ENCODE results near the gene POMC.
"Not testable (repeated sequence)": the region's sequence is repeated elsewhere in the genome, so short reads cannot be mapped to it uniquely, and the experiment has no call there.

POMC gene

DNA sequence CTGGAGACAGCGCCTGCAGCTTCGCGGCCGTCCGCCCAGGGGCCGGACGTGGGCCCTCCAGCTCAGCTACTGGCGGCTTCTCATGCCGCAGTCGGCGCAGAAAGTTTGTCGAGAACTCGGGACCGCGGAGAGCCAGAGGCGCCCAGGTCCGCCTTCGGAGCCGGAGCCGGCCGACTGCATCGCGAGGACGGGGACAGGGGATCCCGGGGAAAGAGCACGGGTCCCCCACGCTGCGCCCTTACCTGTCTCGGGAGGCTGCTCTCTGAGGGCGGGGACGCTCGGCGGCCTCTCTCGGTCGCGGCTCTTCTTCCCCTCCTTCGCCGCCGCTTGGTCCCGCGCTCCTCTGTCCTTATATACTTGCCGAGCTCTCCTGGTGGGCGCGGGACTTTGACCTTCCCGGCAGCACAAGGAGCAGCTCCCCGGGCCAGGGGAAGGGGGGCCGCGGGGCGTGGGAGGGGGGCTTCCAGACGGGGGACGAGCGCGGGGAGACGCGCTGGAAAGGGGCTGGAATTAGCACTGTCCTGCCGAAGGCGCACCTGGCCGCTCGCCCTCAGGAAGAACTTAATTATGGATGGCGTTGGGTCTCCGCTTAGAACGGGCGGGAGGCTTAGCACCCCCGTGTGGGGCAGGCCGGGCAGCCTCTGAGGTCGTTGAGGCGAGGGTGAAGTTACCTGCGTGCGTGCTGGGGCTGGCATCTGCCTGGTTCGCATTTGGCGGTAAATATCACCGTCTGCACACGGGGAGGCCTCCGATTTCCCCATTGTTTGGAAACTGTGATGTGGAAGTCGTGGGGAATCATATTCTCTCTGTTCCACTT is at the start of gene POMC:
Gene POMC, minus strand, starts transcription at position 325 of the 817 bp plus-strand sequence. CDS start 3,808 bp downstream, outside the sequence.
- Mint-ChIP-seq H3K9me3 (no peaks in the 10 kb centered on the region), H3K36me3 (ENCODE audit: low read depth) (no peaks in the 10 kb centered on the region), H3K27ac (no peak within 1 kb of the TSS), H3K27me3 (peaks cover 92% of the 10 kb centered on the region), H3K4me3 (peak within 1 kb of the TSS; percentile 53), H3K4me1 (ENCODE audit: low read depth) (peaks cover 21% of the 10 kb centered on the region)
- intact Hi-C loops (cut with micrococcal nuclease) = no loop called here

DNA sequence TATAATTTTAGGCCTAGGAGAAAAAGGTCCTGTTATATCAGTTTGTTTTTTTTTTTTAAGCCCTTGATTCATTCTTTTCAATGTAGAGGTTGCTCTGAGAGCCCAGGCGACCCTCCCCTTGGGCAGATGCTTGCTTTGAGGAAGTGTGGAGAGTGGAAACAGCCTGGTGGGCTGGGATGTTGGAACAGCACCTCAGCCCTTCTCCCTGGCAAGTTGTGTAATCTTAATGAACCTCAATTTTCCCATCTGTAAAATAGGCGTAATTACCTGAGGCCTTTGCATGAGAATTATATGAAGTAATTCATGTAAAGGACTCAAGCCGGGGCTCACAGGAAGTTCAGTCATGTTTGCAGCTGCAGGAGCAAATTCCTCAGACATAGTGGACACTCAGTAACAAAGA is 49.7 kb upstream of the POMC start:
- Mint-ChIP-seq H3K27ac (no peak overlapping the region), H3K4me1 (ENCODE audit: low read depth) (no peaks in the 10 kb centered on the region), H3K9me3 (no peaks in the 10 kb centered on the region), H3K27me3 (peaks cover 3% of the 10 kb centered on the region), H3K4me3 (no peak overlapping the region), H3K36me3 (ENCODE audit: low read depth) (no peaks in the 10 kb centered on the region)
- intact Hi-C loops (cut with micrococcal nuclease) = no loop called here

DNA sequence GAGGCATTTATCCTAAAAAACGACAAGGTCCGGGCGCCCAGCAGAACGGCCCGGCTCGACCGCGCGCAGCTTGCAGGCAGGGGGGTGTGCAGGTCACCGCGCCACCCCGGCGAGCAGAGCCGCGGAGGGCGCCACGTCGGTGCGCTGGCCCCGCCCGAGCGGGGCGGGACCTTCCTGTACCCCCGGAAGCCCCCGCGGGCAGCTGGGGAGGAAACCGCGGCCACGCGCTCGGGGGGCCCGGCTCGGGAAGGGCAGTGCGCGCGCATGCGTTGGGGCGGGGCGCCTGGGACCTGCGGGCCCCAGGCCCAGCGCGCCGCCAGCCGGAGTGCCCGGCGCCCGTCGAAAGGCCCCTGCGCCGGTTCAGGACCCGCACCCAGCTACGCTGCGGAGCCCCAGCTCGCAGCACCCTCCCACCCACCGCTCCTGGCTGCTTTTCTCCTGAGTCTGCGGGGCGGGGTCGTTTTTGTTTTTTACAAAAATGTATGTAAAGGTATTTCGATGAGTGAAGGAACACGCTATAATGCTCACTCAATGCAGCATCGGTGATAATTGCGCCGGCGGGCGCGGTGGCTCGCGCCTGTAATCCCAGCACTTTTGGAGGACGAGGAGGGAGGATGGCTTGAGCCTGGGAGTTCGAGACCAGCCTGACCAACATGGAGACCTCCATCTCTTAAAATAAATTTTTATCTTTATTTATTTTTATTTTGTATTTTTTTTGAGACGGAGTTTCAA is 47.7 kb upstream of the POMC start:
- intact Hi-C loops (cut with micrococcal nuclease) = no loop called here

DNA sequence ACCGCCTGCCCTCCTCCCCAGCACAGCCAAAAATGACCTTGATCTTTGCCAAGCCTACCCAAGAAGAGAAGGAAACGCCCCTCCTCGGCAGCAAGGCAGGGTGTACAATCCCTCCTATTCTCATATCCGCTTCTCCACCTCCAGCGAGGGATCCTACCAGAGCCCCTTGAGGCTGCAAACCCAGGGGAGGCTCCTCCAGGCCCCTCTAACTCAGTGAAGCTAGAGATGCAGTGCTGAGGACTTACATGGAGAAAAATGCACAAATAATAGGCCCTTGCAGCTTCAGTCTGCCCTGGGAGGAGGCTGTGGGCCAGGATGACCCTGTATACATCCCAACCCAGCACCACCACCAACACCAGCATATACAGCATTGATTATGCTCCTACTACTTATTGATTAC is 46.9 kb upstream of the POMC start:
- H3K4me3 Mint-ChIP-seq = no peak overlapping the region
- H3K27ac Mint-ChIP-seq = no peak overlapping the region
- H3K9me3 Mint-ChIP-seq = no peaks in the 10 kb centered on the region
- intact Hi-C loops (cut with micrococcal nuclease) = no loop called here
- no peaks in the 10 kb centered on the region for H3K4me1 Mint-ChIP-seq (ENCODE audit: low read depth)
- H3K27me3 Mint-ChIP-seq = peaks cover 2% of the 10 kb centered on the region
- H3K36me3 Mint-ChIP-seq (ENCODE audit: low read depth) = no peaks in the 10 kb centered on the region

More for the DNA sequence above, 47.7 kb upstream of the POMC start:
- H3K4me3 Mint-ChIP-seq = peak overlapping the region; percentile 63
- H3K9me3 Mint-ChIP-seq = no peaks in the 10 kb centered on the region
- peaks cover 1% of the 10 kb centered on the region for H3K27me3 Mint-ChIP-seq
- no peaks in the 10 kb centered on the region for H3K4me1 Mint-ChIP-seq (ENCODE audit: low read depth)
- no peak overlapping the region for H3K27ac Mint-ChIP-seq
- H3K36me3 Mint-ChIP-seq (ENCODE audit: low read depth) = no peaks in the 10 kb centered on the region

DNA sequence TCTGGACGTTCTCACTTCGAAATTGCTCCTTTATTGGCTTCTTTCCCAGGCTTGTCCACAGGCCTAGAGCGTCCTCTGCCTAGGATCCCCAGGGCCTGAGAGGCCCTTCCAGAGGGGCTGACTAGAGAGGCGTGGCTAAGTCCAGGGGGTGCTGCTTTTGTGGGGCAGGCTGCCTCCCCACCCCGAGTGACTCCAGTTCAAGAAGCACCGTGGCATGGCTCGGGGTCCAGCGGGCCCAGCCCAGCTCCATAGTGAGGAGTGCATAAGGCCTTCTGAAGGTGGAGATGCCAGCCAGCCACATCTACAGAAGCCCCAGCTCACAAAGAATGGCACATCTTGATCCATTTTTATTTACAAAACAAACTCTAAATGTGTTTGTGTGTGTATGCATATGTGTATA is 44.8 kb upstream of the POMC start:
- intact Hi-C loops (cut with micrococcal nuclease) = no loop called here
- H3K4me3 Mint-ChIP-seq = no peak overlapping the region
- no peaks in the 10 kb centered on the region for H3K36me3 Mint-ChIP-seq (ENCODE audit: low read depth)
- H3K27ac Mint-ChIP-seq = no peak overlapping the region
- no peaks in the 10 kb centered on the region for H3K9me3 Mint-ChIP-seq
- peaks cover 5% of the 10 kb centered on the region for H3K4me1 Mint-ChIP-seq (ENCODE audit: low read depth)
- peaks cover 8% of the 10 kb centered on the region for H3K27me3 Mint-ChIP-seq

DNA sequence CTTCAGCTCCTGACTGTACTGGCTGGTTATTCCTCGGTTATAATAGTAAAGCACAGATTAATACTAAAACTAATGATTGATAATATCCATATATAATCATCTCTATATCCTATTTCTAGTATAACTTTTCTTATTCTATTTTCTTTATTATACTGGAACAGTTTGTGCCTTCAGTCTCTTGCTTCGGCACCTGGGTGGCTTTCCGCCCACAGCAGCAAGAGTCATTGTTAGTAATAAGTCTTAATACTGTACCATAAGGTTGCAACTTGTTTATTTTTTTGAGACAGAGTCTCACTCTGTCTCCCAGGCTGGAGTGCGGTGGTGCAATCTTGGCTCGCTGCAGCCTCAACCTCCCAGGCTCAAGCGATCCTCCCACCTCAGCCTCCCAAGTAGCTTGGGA is 42.5 kb upstream of the POMC start:
- H3K27me3 Mint-ChIP-seq; H3K4me3 Mint-ChIP-seq; H3K9me3 Mint-ChIP-seq; intact Hi-C loops (cut with micrococcal nuclease); H3K27ac Mint-ChIP-seq; H3K36me3 Mint-ChIP-seq (ENCODE audit: low read depth): not testable (repeated sequence)
- H3K4me1 Mint-ChIP-seq (ENCODE audit: low read depth) = peaks cover 17% of the 10 kb centered on the region

DNA sequence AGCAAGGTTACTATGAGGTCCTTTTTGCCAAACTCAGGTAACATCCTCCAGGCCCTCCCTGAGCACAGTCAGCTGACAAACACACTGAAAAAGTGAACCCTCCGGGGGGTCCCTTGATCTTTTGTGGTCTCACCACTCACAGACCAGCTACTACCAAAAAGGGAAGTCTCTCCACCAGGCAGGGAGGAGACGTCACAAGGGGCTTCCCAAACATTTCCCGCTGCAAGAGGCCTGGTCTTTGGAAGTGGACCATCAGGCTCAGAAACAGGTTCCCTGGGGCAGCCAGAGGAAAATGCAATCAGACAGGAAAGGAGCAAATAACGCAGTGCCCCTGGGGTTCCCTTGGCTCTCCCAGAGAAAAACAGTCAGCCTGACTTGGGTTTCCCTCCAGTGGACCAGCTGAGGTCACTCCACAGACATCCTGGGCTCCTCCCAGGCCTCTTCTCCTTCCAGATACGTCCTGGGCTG is 38.7 kb upstream of the POMC start:
- Mint-ChIP-seq H3K4me1 (ENCODE audit: low read depth) (peaks cover 17% of the 10 kb centered on the region), H3K9me3 (no peaks in the 10 kb centered on the region), H3K36me3 (ENCODE audit: low read depth) (no peaks in the 10 kb centered on the region), H3K27ac (peak overlapping the region; percentile 55), H3K27me3 (peaks cover 20% of the 10 kb centered on the region), H3K4me3 (no peak overlapping the region)
- intact Hi-C loops (cut with micrococcal nuclease) = no loop called here

DNA sequence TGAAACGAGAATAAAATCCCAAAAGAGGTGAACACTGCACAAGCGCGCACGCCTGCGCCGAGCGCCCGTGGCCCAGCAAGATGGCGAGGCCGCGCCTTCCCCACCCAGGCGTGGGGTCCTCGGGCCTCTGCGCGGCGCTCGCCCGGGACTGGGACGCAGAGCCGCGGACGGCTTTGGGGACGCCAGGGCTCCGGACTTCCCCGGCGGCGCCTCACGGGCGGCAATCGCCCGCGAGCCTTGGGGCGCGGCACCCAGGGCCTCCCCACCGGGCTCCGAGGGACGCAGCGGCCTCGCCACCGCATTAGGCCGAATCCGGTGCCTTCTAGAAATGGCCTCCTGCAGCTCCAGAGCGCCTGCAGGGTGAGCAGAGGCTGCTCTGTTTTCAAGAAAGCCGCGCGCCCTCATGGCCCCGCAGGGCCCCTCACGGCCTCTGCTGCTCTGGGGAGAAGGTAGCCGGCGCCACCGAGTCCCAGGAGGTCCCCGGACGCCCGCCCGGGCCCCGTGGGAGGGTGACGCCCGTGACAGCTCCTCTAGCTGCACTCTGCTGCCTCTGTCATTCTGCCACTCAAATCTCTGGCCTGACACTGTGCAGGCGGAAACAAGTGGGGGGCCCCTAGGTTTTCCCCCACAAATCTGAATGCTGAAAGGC is 35.9 kb upstream of the POMC start:
- intact Hi-C loops (cut with micrococcal nuclease) = no loop called here
- Mint-ChIP-seq H3K27me3 (peaks cover 15% of the 10 kb centered on the region), H3K36me3 (ENCODE audit: low read depth) (no peaks in the 10 kb centered on the region), H3K27ac (no peak overlapping the region), H3K9me3 (no peaks in the 10 kb centered on the region), H3K4me1 (ENCODE audit: low read depth) (peaks cover 11% of the 10 kb centered on the region), H3K4me3 (peak overlapping the region; percentile 20)

DNA sequence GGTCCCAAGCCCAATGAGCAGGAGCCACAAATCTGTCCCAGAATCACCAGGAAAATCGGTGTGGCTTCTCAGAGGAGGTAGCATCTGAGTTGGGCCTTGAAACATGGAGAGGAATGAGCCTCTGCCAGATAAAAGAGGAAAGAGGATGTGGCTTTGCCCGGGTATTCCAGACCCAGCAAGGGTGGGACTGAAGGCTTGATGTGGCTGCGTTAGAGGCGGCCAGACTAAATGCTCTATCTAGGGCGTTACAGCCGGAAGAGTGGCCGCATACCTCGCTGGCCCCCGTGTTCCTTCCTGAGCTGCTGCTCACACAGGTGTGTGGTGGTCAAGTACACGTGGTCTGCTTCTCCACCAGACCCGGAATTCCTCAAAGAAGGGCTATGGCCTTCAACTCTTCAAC is 33.9 kb upstream of the POMC start:
- Mint-ChIP-seq H3K27ac (no peak overlapping the region), H3K4me1 (ENCODE audit: low read depth) (peaks cover 17% of the 10 kb centered on the region), H3K27me3 (peaks cover 27% of the 10 kb centered on the region), H3K4me3 (no peak overlapping the region), H3K9me3 (no peaks in the 10 kb centered on the region), H3K36me3 (ENCODE audit: low read depth) (no peaks in the 10 kb centered on the region)
- intact Hi-C loops (cut with micrococcal nuclease) = no loop called here

DNA sequence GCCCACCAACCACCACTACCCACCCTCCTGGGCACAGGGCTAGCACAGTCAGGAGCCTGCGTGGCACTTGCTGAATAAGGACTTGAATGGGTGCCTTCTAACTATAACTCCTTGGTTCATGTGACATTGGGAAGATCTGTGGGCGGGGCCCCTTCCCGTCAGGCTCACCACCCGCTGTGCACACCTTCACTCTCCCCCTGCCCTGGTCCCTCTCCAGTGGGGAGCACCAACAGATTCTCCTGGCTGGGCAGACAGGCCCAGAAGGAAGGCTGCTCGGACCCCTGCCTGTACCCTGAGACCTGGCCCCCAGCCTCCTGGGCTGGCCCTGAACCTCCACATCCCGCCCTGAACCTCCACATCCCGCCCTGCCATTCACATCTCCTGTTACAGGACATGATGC is 33.4 kb upstream of the POMC start:
- no peak overlapping the region for H3K27ac Mint-ChIP-seq
- peaks cover 12% of the 10 kb centered on the region for H3K4me1 Mint-ChIP-seq (ENCODE audit: low read depth)
- H3K4me3 Mint-ChIP-seq = no peak overlapping the region
- intact Hi-C loops (cut with micrococcal nuclease) = no loop called here
- no peaks in the 10 kb centered on the region for H3K36me3 Mint-ChIP-seq (ENCODE audit: low read depth)
- H3K9me3 Mint-ChIP-seq = no peaks in the 10 kb centered on the region
- peaks cover 29% of the 10 kb centered on the region for H3K27me3 Mint-ChIP-seq

DNA sequence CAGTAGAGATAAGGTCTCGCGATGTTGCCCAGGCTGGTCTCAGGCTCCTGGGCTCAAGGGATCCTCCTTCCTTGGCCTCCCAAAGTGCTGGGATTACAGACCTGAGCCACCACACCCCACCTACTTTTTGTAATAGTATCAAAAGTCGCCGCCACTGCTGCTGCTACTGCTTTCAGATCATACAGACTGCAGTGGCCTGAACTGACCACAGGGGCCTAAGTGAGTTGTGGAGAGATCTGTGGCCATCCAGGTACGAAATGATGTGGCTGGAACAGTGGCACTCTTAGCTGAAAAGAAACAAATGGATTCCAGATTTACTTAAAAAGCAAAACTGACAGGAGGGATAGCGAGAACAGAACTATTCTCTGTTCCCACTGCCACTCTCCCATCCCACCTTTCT is 32.9 kb upstream of the POMC start:
- Mint-ChIP-seq H3K36me3 (ENCODE audit: low read depth) (no peaks in the 10 kb centered on the region), H3K4me3 (no peak overlapping the region), H3K27me3 (peaks cover 29% of the 10 kb centered on the region), H3K4me1 (ENCODE audit: low read depth) (peaks cover 9% of the 10 kb centered on the region), H3K27ac (no peak overlapping the region), H3K9me3 (no peaks in the 10 kb centered on the region)
- intact Hi-C loops (cut with micrococcal nuclease) = no loop called here

DNA sequence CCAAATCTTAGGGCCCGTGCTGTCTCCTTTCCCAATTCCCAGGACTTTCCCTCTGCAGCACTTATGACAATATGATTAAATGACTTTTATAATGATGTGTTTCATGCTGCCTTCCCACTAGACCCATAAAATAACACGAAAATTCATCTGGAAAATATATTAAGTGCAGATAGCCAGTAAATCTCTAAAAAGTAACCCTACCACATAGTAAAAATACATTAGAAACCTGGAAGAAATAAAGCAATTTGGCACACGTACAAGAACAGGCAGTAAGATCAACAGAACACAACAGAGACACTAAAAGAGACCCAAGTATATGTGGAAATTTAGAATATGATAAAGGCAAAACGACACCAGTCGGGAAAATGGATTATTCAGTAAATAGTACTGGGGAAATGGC is 30.2 kb upstream of the POMC start:
- Mint-ChIP-seq H3K27ac (no peak overlapping the region), H3K27me3 (peaks cover 22% of the 10 kb centered on the region), H3K36me3 (ENCODE audit: low read depth) (no peaks in the 10 kb centered on the region), H3K9me3 (no peaks in the 10 kb centered on the region), H3K4me3 (no peak overlapping the region), H3K4me1 (ENCODE audit: low read depth) (peaks cover 9% of the 10 kb centered on the region)
- intact Hi-C loops (cut with micrococcal nuclease) = loop anchor here (10.0 kb wide), 1 partner anchor 64 kb away; no protein-coding TSS in a partner anchor

DNA sequence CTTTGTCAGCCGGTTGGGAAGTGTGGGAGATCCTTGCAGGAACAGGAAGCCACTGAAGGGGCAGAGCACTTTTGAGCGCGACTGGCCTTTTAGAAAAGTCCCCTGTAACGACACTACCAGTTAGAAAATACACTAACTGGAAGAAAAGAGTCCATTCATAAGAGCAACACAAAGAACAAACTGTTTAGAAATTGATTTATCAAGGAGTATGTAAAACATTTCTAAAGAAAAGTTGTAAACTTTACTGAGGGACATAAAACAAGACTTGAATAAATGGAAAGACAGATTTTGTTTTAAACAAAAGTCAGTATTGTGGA is 29.8 kb upstream of the POMC start:
- H3K27ac Mint-ChIP-seq = no peak overlapping the region
- no peaks in the 10 kb centered on the region for H3K9me3 Mint-ChIP-seq
- H3K36me3 Mint-ChIP-seq (ENCODE audit: low read depth) = no peaks in the 10 kb centered on the region
- no peak overlapping the region for H3K4me3 Mint-ChIP-seq
- intact Hi-C loops (cut with micrococcal nuclease) = loop anchor here (10.0 kb wide), 1 partner anchor 63 kb away; no protein-coding TSS in a partner anchor
- peaks cover 18% of the 10 kb centered on the region for H3K27me3 Mint-ChIP-seq
- H3K4me1 Mint-ChIP-seq (ENCODE audit: low read depth) = peaks cover 9% of the 10 kb centered on the region
